H4 (cell line): Measurements from ENCODE around the gene PHLDA1. TPM values are rescaled to one million over a fixed set of nuclear protein-coding genes. Genes with fewer than 3 reads are reported as not detected.
"Not testable (repeated sequence)": the region's sequence is repeated elsewhere in the genome, so short reads cannot be mapped to it uniquely, and the experiment has no call there.

Experiments
- DNase-seq: peaks from one replicate; pipeline ENCODE4 v3.0.0-alpha.2; 2015; ENCODE audit warnings: low spot score
- total RNA-seq: library from RNA; depleted of rRNA; stranded (reverse); fragments of >200 nt; shearing (Covaris generic); gene quantifications from 2 replicates; pipeline ENCODE4 v1.2.3, GENCODE V29; 2014; rRNA removed

The PHLDA1 gene
- total RNA-seq, 1 experiment from 2014 or later = 25.1 TPM

- no peak for DNase-seq
These were observed 45.4 kb downstream of the PHLDA1 start for GRCh38 chr12:75986001-75986746.

GRCh38 chr12:75985566-75985965 lies 46.0 kb downstream of the PHLDA1 start:
- no peak for DNase-seq

GRCh38 chr12:75984577-75985182 lies 46.9 kb downstream of the PHLDA1 start:
- DNase-seq = no peak

- not testable (repeated sequence) for DNase-seq
These were observed 47.7 kb downstream of the PHLDA1 start for GRCh38 chr12:75983851-75984250.

- DNase-seq = peak; percentile 26
These were observed 48.5 kb downstream of the PHLDA1 start for GRCh38 chr12:75982979-75983660.

- DNase-seq = peak; percentile 43
These were observed 49.4 kb downstream of the PHLDA1 start for GRCh38 chr12:75982169-75982564.

DNA sequence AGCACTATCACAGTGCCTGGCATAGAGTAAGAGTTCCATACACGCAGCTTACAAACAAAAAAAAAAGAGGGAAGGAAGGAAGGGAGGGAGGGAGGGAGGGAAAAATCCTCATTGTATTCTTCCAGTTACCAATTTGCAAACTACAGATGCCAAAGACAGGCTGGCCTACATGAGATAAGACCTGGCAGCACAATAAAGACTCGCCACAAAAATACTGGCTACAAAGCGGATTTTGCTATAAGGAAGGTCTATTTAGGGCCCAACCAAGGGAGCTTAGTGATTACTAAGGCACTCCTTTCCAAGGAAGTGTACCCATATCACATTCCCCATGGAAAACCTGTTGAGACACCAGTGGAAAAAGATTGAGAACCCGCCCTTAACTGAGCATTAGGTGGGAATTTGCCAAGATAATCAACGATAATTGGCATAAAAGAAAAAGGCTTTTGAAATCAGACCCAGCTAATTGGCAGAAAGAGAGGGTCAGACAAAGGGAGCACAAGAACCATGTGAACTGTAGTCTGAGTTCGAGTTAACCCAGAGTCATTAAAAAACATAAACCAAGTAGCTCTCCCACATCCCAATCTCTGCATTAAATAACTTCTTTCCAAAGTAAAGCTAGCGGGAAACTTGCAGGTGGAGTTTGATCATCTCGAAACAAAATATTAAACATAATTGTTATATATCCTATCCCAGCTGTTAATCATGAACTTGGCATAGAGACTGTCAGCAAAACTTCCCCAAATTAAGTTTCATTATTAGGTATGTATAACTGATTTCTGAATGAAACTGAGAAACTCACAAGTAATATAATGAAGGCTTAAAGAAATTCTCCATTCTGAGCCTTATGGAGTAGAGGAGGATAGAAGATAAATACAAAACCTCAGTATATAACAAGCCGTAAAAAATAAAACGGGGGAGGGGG lies 50.1 kb downstream of the PHLDA1 start:
- DNase-seq = no peak

DNA sequence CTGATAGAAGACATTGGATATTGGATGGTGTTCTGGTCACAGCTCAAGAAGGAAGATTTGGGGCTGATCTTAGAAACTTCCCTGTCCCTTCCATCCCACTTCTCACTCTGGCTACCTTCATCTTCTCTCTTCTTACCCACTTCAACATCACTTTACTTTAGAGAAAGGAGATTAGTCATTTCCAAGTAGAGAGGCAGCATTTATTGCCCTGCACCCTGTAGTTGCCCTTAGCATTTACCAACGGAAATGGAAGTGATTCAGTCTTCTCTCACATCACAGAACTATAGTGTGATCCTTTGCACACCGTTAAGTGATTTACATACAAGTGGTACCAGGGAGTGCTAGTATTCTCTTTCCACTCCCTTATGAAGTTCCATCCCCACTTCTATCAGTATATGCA lies 52.4 kb downstream of the PHLDA1 start:
- peak; percentile 48 for DNase-seq

DNA sequence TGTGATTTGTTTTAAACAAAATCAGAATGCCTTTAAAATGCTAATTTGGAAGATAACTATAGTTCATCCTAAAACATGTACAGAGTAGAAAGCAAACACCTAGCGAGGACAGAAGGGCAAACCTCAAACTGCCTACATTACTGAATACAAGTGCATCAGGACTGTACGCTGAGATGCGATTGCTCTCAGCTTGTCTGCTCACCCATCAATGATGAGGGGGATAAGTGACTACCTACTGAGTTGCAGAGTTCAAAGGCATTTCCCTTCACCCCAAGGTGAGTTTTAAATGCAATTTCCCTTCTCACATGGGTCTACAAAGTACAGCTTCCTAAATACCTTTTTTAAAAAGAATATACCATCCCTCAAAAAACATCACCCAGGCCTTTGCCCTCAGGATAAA lies 52.9 kb downstream of the PHLDA1 start:
- no peak for DNase-seq

- peak; percentile 99 for DNase-seq
These were observed 53.5 kb downstream of the PHLDA1 start for GRCh38 chr12:75977952-75978671.

DNA sequence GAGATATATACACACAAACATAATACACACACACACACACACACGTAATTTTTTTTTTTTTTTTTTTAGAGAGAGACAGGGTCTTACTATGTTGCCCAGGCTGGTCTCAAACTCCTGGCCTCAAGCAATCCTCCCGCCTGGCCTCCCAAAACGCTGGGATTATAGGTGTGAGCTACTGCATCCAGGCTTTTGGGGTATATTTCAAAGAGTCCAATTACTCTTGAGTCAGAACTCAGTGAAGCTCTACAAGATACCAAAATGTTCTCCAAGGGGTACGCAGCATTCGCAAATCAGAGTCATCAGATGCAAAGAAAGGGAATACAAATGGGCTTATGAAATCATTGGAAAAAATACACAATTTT lies 54.0 kb downstream of the PHLDA1 start:
- DNase-seq = no peak

DNA sequence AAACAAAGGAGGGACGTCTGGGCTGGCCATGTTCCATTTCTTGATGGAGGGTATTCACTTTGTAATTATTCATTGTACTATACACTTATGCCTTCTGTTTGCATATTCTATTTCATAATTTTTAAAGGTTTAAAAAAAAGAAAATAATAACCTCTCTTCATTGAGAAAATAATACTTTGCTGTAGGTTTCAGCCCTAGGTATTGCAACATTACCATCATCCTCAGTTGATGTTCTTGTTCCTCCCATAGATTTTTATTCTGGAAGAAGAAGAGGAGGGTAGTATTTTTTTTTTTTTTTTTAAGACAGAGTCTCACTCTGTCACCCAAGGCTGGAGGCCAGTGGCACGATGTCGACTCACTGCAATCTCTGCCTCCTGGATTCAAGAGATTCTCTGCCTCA lies 54.7 kb downstream of the PHLDA1 start:
- DNase-seq = no peak

DNA sequence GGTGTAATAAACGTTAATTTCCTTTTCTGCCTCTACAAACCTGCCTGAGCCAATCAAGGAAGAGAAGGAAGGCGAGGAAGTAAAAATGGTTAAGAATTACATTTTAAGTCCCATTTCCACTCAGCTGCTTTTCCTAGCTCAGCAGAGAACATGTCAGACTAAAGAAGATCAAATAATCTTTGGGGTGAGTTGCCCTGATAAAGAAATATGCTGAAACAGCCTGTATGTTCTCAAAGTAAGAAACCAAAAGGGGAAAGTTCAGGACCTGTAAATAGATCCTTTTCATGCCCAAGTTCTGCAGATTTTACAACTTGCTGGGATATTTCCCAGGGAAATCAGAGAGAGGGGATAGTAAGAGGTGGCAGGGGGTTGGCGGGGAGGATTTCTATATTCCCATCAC lies 55.5 kb downstream of the PHLDA1 start:
- DNase-seq = no peak

GRCh38 chr12:75975702-75976101 lies 55.9 kb downstream of the PHLDA1 start:
- DNase-seq = no peak

Other genes with a start within 250 kb of the PHLDA1 start
- 246 and 299 TPM in 2 replicates for gene NAP1L1, start 52.9 kb upstream of the PHLDA1 start, total RNA-seq